GM12801 (cell line): ENCODE results near the gene CACNA1E.

Source experiments
- TF ChIP-seq, protein P1 (sequence below): IDR thresholded peaks from one replicate; pipeline ENCODE4 v1.5.1; 2011; ENCODE audit warnings: control low read depth; ENCODE audit not compliant: insufficient read length; ENCODE audit errors: extremely low read depth

CACNA1E gene

DNA sequence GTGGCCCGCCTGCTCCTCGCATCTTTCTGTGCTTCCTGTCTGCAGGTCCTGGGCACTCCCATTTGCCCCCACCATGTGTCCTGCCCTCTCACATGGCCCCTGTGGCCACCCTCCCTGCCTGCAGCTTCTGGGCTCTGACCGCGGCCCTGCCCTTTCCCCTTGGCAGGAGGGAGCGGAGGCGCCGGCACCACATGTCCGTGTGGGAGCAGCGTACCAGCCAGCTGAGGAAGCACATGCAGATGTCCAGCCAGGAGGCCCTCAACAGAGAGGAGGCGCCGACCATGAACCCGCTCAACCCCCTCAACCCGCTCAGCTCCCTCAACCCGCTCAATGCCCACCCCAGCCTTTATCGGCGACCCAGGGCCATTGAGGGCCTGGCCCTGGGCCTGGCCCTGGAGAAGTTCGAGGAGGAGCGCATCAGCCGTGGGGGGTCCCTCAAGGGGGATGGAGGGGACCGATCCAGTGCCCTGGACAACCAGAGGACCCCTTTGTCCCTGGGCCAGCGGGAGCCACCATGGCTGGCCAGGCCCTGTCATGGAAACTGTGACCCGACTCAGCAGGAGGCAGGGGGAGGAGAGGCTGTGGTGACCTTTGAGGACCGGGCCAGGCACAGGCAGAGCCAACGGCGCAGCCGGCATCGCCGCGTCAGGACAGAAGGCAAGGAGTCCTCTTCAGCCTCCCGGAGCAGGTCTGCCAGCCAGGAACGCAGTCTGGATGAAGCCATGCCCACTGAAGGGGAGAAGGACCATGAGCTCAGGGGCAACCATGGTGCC lies 249.1 kb downstream of the CACNA1E start:
- TF ChIP-seq, protein P1, sequence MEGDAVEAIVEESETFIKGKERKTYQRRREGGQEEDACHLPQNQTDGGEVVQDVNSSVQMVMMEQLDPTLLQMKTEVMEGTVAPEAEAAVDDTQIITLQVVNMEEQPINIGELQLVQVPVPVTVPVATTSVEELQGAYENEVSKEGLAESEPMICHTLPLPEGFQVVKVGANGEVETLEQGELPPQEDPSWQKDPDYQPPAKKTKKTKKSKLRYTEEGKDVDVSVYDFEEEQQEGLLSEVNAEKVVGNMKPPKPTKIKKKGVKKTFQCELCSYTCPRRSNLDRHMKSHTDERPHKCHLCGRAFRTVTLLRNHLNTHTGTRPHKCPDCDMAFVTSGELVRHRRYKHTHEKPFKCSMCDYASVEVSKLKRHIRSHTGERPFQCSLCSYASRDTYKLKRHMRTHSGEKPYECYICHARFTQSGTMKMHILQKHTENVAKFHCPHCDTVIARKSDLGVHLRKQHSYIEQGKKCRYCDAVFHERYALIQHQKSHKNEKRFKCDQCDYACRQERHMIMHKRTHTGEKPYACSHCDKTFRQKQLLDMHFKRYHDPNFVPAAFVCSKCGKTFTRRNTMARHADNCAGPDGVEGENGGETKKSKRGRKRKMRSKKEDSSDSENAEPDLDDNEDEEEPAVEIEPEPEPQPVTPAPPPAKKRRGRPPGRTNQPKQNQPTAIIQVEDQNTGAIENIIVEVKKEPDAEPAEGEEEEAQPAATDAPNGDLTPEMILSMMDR, result no peak

DNA sequence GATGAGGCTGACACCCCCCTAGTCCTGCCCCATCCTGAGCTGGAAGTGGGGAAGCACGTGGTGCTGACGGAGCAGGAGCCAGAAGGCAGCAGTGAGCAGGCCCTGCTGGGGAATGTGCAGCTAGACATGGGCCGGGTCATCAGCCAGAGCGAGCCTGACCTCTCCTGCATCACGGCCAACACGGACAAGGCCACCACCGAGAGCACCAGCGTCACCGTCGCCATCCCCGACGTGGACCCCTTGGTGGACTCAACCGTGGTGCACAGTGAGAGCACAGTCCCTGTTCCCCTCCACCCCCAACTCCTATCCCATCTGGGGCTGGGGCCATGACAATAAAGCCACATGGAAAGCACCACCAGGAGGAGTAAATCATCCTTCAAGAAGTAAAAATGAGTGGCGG lies 250.2 kb downstream of the CACNA1E start:
- TF ChIP-seq, protein P1, result no peak

DNA sequence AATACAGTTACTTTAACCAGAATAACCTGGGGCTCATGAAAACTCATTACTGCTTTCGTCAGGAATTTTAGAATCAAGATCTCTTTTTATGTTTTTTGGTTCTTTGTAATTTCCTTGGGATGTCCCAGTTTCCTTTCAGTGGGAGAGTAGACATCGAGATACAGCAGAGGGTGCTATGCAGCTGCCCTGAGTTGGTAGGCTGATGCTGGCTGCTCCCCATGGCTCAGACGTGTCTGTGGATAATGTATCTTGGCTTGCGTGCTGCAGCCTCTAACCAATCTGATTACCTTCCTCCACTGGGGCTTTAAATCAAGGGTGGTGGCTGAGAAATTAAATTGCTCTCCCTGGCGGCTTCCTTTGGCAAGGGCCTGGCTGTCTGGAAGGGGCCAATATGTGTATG lies 253.7 kb downstream of the CACNA1E start:
- TF ChIP-seq, protein P1, result no peak

DNA sequence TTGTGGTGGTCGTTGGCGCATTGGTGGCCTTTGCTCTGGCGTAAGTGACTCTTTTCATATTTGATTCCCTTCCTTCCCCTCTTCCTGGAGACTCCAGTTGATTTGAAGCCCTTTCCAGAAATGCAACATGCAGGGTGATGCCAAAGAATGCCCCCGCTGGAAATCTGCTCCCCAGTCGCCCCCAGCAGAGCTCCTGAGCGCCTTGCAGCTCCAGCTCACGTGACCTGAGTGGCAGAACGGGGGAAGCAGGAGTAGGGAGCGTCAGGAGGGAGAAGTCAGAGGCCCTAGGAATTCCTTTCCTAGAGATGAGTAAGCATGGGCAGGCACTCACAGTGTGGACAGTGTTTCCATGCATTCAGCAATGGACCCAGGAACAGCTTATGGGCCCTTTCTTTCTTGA lies 255.9 kb downstream of the CACNA1E start:
- TF ChIP-seq, protein P1, result no peak

GRCh38 chr1:181742426-181742825 lies 259.1 kb downstream of the CACNA1E start:
- TF ChIP-seq, protein P1, result no peak

- TF ChIP-seq, protein P1, result no peak
Observed at GRCh38 chr1:181743878-181744312, 260.6 kb downstream of the CACNA1E start.

- TF ChIP-seq, protein P1, result no peak
Observed at GRCh38 chr1:181746224-181746623, 262.9 kb downstream of the CACNA1E start.

- TF ChIP-seq, protein P1, result no peak
Observed at GRCh38 chr1:181748013-181748412, 264.7 kb downstream of the CACNA1E start.
